ENCODE results near the gene PA2G4. TPM values are rescaled to one million over a fixed set of nuclear protein-coding genes. Genes with fewer than 3 reads are reported as not detected.

The PA2G4 gene
- polyA plus RNA-seq, 1 donor = 131 TPM

GRCh38 chr12:56137853-56138571 is 33.7 kb downstream of the PA2G4 start:
- no CpG with 5 or more reads among the region's 14 CpGs for WGBS (ENCODE audit: insufficient coverage, low lambda C conversion rate)
- H3K27me3 ChIP-seq (ENCODE audit: control insufficient read depth, insufficient read depth, low read length) = no peaks in the 10 kb centered on the region
- DNase-seq = no peak
- no peaks in the 10 kb centered on the region for H3K9me3 ChIP-seq (ENCODE audit: control insufficient read depth, low read depth, low read length)
- H3K36me3 ChIP-seq (ENCODE audit: control insufficient read depth, insufficient read depth, low read length) = peaks cover 68% of the 10 kb centered on the region
- no peak overlapping the region for H3K27ac ChIP-seq (ENCODE audit: low read length)
- no peaks in the 10 kb centered on the region for H3K4me1 ChIP-seq (ENCODE audit: control insufficient read depth, insufficient read depth, low read length)
- H3K4me3 ChIP-seq (ENCODE audit: low read length) = no peak overlapping the region

GRCh38 chr12:56141946-56142784 is 37.8 kb downstream of the PA2G4 start:
- Histone ChIP-seq H3K4me3 (ENCODE audit: low read length) (no peak overlapping the region), H3K36me3 (ENCODE audit: control insufficient read depth, insufficient read depth, low read length) (peaks cover 63% of the 10 kb centered on the region), H3K4me1 (ENCODE audit: control insufficient read depth, insufficient read depth, low read length) (peaks cover 20% of the 10 kb centered on the region), H3K9me3 (ENCODE audit: control insufficient read depth, low read depth, low read length) (no peaks in the 10 kb centered on the region), H3K27ac (ENCODE audit: low read length) (no peak overlapping the region), H3K27me3 (ENCODE audit: control insufficient read depth, insufficient read depth, low read length) (no peaks in the 10 kb centered on the region)
- DNase-seq = no peak
- WGBS (ENCODE audit: insufficient coverage, low lambda C conversion rate) = no CpG with 5 or more reads among the region's 19 CpGs

- no peak overlapping the region for H3K27ac ChIP-seq (ENCODE audit: low read length)
- DNase-seq = no peak
- WGBS (ENCODE audit: insufficient coverage, low lambda C conversion rate) = 100% methylated on average over 1 of the region's 4 CpGs
These were observed 38.9 kb downstream of the PA2G4 start for GRCh38 chr12:56143217-56143616.

GRCh38 chr12:56143870-56144269 is 39.5 kb downstream of the PA2G4 start:
- WGBS (ENCODE audit: insufficient coverage, low lambda C conversion rate) = no CpG with 5 or more reads among the region's 8 CpGs
- H3K9me3 ChIP-seq (ENCODE audit: control insufficient read depth, low read depth, low read length) = no peaks in the 10 kb centered on the region
- peak in 1 of 2 donors; percentile 46 for DNase-seq
- H3K4me1 ChIP-seq (ENCODE audit: control insufficient read depth, insufficient read depth, low read length) = peaks cover 20% of the 10 kb centered on the region
- no peaks in the 10 kb centered on the region for H3K27me3 ChIP-seq (ENCODE audit: control insufficient read depth, insufficient read depth, low read length)
- H3K27ac ChIP-seq (ENCODE audit: low read length) = peak overlapping the region; percentile 1
- H3K4me3 ChIP-seq (ENCODE audit: low read length) = no peak overlapping the region
- peaks cover 47% of the 10 kb centered on the region for H3K36me3 ChIP-seq (ENCODE audit: control insufficient read depth, insufficient read depth, low read length)

More at GRCh38 chr12:56143217-56143616, 38.9 kb downstream of the PA2G4 start:
- H3K36me3 ChIP-seq (ENCODE audit: control insufficient read depth, insufficient read depth, low read length) = peaks cover 53% of the 10 kb centered on the region
- H3K27me3 ChIP-seq (ENCODE audit: control insufficient read depth, insufficient read depth, low read length) = no peaks in the 10 kb centered on the region
- no peak overlapping the region for H3K4me3 ChIP-seq (ENCODE audit: low read length)
- peaks cover 20% of the 10 kb centered on the region for H3K4me1 ChIP-seq (ENCODE audit: control insufficient read depth, insufficient read depth, low read length)
- no peaks in the 10 kb centered on the region for H3K9me3 ChIP-seq (ENCODE audit: control insufficient read depth, low read depth, low read length)

DNA sequence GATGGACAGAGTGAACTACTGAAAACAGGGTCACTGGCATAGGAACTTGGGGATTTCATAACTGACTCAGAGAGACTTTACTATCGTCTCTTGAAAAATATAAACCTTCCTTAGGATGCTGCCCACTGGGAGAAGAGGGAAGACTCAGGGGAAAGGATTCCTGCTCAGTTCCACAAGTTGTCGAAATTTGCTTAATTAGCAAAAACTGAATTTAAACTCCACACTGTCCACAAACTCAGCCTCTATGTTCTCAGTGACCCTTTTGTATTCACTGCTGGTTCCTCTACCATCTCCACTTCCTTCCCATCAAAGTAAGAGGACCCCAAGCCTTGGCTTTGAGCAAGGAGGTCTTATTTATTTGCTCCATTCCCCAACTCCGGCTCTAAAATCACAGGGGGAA is 40.9 kb downstream of the PA2G4 start:
- WGBS (ENCODE audit: insufficient coverage, low lambda C conversion rate) = 80% methylated on average over 1 of the region's 3 CpGs
- no peak for DNase-seq
- Histone ChIP-seq H3K9me3 (ENCODE audit: control insufficient read depth, low read depth, low read length) (no peaks in the 10 kb centered on the region), H3K4me1 (ENCODE audit: control insufficient read depth, insufficient read depth, low read length) (peaks cover 20% of the 10 kb centered on the region), H3K27ac (ENCODE audit: low read length) (no peak overlapping the region), H3K36me3 (ENCODE audit: control insufficient read depth, insufficient read depth, low read length) (peaks cover 37% of the 10 kb centered on the region), H3K4me3 (ENCODE audit: low read length) (no peak overlapping the region), H3K27me3 (ENCODE audit: control insufficient read depth, insufficient read depth, low read length) (no peaks in the 10 kb centered on the region)

- Histone ChIP-seq H3K27ac (ENCODE audit: low read length) (peak overlapping the region; percentile 47), H3K9me3 (ENCODE audit: control insufficient read depth, low read depth, low read length) (no peaks in the 10 kb centered on the region), H3K27me3 (ENCODE audit: control insufficient read depth, insufficient read depth, low read length) (no peaks in the 10 kb centered on the region), H3K36me3 (ENCODE audit: control insufficient read depth, insufficient read depth, low read length) (peaks cover 30% of the 10 kb centered on the region), H3K4me3 (ENCODE audit: low read length) (no peak overlapping the region), H3K4me1 (ENCODE audit: control insufficient read depth, insufficient read depth, low read length) (peaks cover 25% of the 10 kb centered on the region)
- WGBS (ENCODE audit: insufficient coverage, low lambda C conversion rate) = 78% methylated on average over 4 of the region's 13 CpGs
- DNase-seq = peak; percentile 71 to 81
These were observed 42.4 kb downstream of the PA2G4 start for GRCh38 chr12:56146492-56147460.

DNA sequence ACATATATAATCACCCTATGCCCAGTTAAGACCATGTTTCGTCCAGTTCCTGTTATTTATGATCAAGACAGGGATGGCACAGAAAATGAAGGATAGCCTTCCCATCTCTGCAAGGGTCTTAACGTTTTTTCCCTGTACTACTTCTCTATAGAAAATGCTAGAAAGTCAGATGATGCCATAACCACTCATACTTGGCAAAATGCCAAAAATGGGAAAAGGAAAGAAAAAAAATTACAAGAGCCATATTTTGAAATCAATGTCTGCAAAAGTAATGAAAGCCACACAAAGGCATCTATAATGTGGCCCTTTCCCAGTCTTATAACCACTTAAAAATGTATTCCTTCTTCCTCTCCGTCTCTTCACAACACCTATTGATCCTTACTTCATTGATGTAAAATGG is 46.2 kb downstream of the PA2G4 start:
- Histone ChIP-seq H3K9me3 (ENCODE audit: control insufficient read depth, low read depth, low read length) (no peaks in the 10 kb centered on the region), H3K36me3 (ENCODE audit: control insufficient read depth, insufficient read depth, low read length) (peaks cover 2% of the 10 kb centered on the region), H3K4me3 (ENCODE audit: low read length) (no peak overlapping the region), H3K4me1 (ENCODE audit: control insufficient read depth, insufficient read depth, low read length) (peaks cover 32% of the 10 kb centered on the region), H3K27me3 (ENCODE audit: control insufficient read depth, insufficient read depth, low read length) (no peaks in the 10 kb centered on the region), H3K27ac (ENCODE audit: low read length) (no peak overlapping the region)
- peak in 1 of 2 donors; percentile 32 for DNase-seq
- WGBS (ENCODE audit: insufficient coverage, low lambda C conversion rate) = 74% methylated on average over 3 of the region's 3 CpGs

- Histone ChIP-seq H3K27ac (ENCODE audit: low read length) (peak overlapping the region; percentile 94), H3K4me1 (ENCODE audit: control insufficient read depth, insufficient read depth, low read length) (peaks cover 26% of the 10 kb centered on the region), H3K27me3 (ENCODE audit: control insufficient read depth, insufficient read depth, low read length) (no peaks in the 10 kb centered on the region), H3K4me3 (ENCODE audit: low read length) (peak overlapping the region; percentile 71), H3K9me3 (ENCODE audit: control insufficient read depth, low read depth, low read length) (no peaks in the 10 kb centered on the region), H3K36me3 (ENCODE audit: control insufficient read depth, insufficient read depth, low read length) (peaks cover 2% of the 10 kb centered on the region)
- DNase-seq = peak; percentile 67 to 85
- WGBS (ENCODE audit: insufficient coverage, low lambda C conversion rate) = no CpG with 5 or more reads among the region's 12 CpGs
These were observed 47.3 kb downstream of the PA2G4 start for GRCh38 chr12:56151672-56152131.

DNA sequence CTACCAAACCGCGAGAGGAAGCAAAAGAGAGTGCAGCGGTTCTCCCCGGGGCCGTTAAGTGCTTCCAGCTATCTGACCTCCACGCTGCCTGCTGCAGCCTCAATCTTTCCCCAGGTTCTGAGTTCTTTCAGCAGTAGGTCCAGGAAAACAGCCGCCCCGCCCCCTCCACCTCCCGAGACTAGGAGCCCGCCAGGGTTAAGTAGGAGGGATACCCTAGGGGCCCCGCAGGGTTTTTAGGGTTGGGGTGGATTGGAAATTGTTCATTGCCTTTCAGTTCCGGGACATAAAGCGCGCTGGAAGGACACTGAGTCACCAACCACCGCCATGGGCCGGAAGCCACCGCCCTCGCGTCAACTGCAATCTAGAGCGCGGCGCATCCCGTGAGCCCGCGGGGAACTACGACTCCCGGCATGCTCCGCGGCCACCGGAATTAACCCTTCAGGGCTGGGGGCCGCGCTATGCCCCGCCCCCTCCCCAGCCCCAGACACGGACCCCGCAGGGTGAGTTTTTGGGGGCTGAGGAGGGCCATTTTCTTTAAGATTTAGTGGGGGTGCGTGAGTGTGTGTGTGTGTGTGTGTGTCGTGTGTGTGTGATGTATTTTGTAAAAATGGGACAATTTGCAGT is 47.9 kb downstream of the PA2G4 start, which contains the start of gene MYL6B:
MYL6B (plus strand) TSS at position 456 of the 624 bp plus-strand sequence. CDS start 1,332 bp downstream, outside the sequence.
- peak within 1 kb of the TSS; percentile 71 for H3K4me3 ChIP-seq (ENCODE audit: low read length)
- WGBS (ENCODE audit: insufficient coverage, low lambda C conversion rate) = no CpG with 5 or more reads among the region's 37 CpGs
- peaks cover 2% of the 10 kb centered on the region for H3K36me3 ChIP-seq (ENCODE audit: control insufficient read depth, insufficient read depth, low read length)

More for the DNA sequence above, 47.9 kb downstream of the PA2G4 start, which contains the start of gene MYL6B:
- DNase-seq = peak; percentile 92 to 95
- Histone ChIP-seq H3K4me1 (ENCODE audit: control insufficient read depth, insufficient read depth, low read length) (peaks cover 22% of the 10 kb centered on the region), H3K27me3 (ENCODE audit: control insufficient read depth, insufficient read depth, low read length) (no peaks in the 10 kb centered on the region), H3K9me3 (ENCODE audit: control insufficient read depth, low read depth, low read length) (no peaks in the 10 kb centered on the region), H3K27ac (ENCODE audit: low read length) (peak within 1 kb of the TSS; percentile 94)

Data from large intestine (tissue), 3 donors.